RWPE2 (cell line): ENCODE data around the gene GRAMD1B.

Experiments
- ATAC-seq: fragments of 200-7000 bp; cut with Tn5 transposase; 3 replicates; pipeline ENCODE4 v1.9.1; 2021; ENCODE audit warnings: low read depth
- DNase-seq: peaks from one replicate; pipeline ENCODE4 v3.0.0-alpha.2; 2020; ENCODE audit warnings: low spot score
- H3K27ac ChIP-seq: fragments of 450-650 bp; 2 replicates; pipeline ENCODE4 v1.5.1; 2017; ENCODE audit warnings: mild to moderate bottlenecking; ENCODE audit not compliant: poor library complexity, severe bottlenecking
- H3K27me3 ChIP-seq: fragments of 250-450 bp; sonication (Bioruptor Pico); 2 replicates; pipeline ENCODE4 v1.5.1; 2021; ENCODE audit warnings: mild to moderate bottlenecking, moderate library complexity; ENCODE audit not compliant: insufficient read depth, poor library complexity, severe bottlenecking
- H3K36me3 ChIP-seq: fragments of 250-450 bp; sonication (Bioruptor Pico); 2 replicates; pipeline ENCODE4 v1.5.1; 2020; ENCODE audit warnings: low read depth, mild to moderate bottlenecking, moderate library complexity
- H3K4me1 ChIP-seq: fragments of 250-450 bp; sonication (Bioruptor Pico); 2 replicates; pipeline ENCODE4 v1.5.1; 2021; ENCODE audit warnings: mild to moderate bottlenecking, moderate library complexity; ENCODE audit not compliant: insufficient read depth, poor library complexity, severe bottlenecking
- H3K4me3 ChIP-seq: fragments of 250-450 bp; sonication (Bioruptor Pico); 2 replicates; pipeline ENCODE4 v1.5.1; 2021; ENCODE audit warnings: mild to moderate bottlenecking, moderate library complexity; ENCODE audit not compliant: severe bottlenecking
- H3K9me3 ChIP-seq: fragments of 250-450 bp; sonication (Bioruptor Pico); 2 replicates; pipeline ENCODE4 v1.5.1; 2021; ENCODE audit warnings: mild to moderate bottlenecking, moderate library complexity; ENCODE audit not compliant: severe bottlenecking
- TF ChIP-seq, protein P1 (sequence below): fragments of 450-650 bp; IDR thresholded peaks from one replicate; pipeline ENCODE4 v1.5.1; 2017; ENCODE audit warnings: mild to moderate bottlenecking, moderate library complexity; ENCODE audit not compliant: poor library complexity, severe bottlenecking

The GRAMD1B gene

DNA sequence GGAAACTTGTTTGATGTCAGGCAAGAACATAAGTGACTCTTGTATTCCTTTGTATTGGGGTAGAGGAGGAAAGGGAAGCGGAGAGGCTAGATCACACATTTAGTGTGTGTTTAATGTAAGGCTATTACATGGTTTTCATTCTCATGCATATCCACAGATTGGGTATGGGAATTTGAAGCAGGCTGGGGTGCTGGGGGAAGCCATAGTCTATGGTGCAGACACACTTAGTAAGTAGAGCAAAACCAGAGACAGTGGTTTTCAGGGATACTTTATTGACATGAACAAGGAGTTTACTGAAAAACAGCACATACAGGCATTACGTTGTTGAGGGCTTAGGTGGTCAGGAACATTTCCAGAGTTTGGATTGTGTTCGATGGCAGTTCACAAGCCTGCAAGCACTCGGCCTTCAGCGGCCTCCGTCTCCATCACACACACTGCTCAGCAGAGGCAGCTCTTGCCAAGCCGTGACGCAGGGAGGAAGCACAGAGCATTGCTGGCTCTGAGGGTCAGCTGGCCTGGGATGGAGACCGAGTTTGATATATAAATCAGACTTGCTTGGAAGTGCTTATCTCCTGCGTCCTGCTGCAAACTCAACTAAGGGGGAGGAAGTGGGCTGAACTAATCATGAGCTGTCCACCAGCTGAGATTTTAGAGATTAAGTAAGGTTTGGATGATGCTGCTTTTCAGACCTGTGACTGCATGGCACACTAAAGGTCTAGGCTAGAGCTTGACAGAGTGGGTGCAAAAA, 199.0 kb downstream of the GRAMD1B start:
- Histone ChIP-seq H3K4me1 (no peaks in the 10 kb centered on the region), H3K9me3 (no peaks in the 10 kb centered on the region), H3K27me3 (no peaks in the 10 kb centered on the region), H3K27ac (no peak overlapping the region), H3K4me3 (no peak overlapping the region), H3K36me3 (no peaks in the 10 kb centered on the region)
- ATAC-seq (no peak), DNase-seq (no peak)
- TF ChIP-seq, protein P1, sequence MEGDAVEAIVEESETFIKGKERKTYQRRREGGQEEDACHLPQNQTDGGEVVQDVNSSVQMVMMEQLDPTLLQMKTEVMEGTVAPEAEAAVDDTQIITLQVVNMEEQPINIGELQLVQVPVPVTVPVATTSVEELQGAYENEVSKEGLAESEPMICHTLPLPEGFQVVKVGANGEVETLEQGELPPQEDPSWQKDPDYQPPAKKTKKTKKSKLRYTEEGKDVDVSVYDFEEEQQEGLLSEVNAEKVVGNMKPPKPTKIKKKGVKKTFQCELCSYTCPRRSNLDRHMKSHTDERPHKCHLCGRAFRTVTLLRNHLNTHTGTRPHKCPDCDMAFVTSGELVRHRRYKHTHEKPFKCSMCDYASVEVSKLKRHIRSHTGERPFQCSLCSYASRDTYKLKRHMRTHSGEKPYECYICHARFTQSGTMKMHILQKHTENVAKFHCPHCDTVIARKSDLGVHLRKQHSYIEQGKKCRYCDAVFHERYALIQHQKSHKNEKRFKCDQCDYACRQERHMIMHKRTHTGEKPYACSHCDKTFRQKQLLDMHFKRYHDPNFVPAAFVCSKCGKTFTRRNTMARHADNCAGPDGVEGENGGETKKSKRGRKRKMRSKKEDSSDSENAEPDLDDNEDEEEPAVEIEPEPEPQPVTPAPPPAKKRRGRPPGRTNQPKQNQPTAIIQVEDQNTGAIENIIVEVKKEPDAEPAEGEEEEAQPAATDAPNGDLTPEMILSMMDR = no peak

DNA sequence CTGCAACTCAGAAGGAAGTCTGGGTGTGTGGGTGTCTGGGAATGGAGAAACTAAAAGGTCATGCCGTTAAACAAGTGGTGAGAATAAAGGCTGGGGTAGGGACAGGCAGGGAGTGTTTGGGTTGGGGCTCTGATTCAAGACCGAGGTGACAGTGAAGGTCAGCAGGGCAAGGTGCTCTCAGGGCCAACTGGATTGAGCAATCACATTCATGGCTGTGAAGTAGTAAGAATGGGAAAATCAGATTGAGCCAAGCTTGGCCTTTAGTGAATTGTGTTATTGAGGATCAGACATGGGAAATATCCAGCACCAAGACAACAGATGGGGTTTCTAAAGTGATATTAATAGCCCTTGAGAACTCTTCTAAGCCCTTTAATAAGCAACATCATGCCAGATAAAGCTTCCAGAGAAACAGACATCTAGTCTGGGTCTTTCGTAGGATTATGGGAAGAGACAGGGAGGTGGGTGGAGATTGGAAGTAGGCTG, 200.1 kb downstream of the GRAMD1B start:
- Histone ChIP-seq H3K27me3 (no peaks in the 10 kb centered on the region), H3K9me3 (no peaks in the 10 kb centered on the region), H3K4me1 (no peaks in the 10 kb centered on the region), H3K36me3 (no peaks in the 10 kb centered on the region), H3K27ac (no peak overlapping the region), H3K4me3 (no peak overlapping the region)
- DNase-seq = no peak
- TF ChIP-seq, protein P1 = no peak
- ATAC-seq = no peak

DNA sequence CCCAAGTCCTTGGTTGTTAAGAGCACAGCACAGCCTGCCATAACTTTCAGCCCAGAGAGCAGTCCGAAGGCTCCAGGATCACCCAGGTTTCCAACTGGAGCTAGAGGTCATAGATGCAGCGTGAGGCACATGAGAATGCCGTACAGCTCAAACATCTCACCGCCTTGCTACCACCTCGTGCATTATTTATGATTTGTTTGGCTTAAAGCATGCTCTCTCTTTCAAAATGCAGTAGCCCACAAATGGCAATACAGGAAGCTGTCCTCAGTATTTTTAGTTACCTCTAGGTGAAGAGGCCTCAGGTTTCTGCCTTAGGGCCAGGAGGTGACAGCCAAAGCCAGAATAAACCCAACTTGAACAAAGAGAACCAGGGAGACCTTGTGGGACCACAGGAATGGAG, 210.0 kb downstream of the GRAMD1B start:
- TF ChIP-seq, protein P1 = no peak
- Histone ChIP-seq H3K27ac (no peak overlapping the region), H3K27me3 (peaks cover 13% of the 10 kb centered on the region), H3K4me3 (no peak overlapping the region), H3K36me3 (no peaks in the 10 kb centered on the region), H3K9me3 (no peaks in the 10 kb centered on the region), H3K4me1 (no peaks in the 10 kb centered on the region)
- DNase-seq (no peak), ATAC-seq (no peak)

DNA sequence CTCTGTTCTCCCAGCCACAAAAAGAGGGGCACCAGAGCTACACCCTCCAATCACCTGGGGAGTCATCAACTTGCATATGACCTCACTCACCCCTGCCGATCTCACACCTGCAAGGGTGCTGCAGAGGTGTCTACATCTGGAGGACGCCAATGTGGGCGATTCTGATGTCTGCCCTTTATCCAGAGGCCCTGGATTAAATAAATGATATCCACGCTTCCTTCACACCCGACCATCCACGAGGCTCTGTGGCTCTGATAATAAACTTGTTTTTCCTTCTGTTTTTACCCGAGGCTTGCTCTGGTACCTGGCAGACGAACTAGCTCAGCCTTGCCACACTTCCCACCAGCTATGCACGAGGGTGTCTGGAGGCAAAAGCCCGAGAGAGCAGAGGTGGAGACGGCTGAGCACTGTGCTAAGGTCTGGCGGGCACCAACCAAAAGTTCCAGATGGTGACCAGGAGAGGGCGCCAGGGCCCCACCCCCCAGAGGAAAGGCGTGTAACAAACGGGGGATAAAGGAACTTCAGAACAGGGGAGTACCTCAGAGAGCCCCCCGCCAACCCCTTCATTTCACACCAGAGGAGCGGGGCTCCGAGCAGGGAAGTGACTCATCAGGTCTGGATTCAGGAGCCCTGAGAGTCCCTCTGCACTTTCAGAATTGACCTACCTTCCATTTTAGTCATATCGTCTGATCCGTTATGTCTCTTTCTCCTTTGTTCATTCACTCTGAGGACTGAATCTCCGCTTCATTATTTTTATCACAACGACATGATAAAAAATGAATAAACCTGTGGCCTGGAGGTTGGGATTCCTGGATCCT, 210.8 kb downstream of the GRAMD1B start:
- Histone ChIP-seq H3K4me3 (no peak overlapping the region), H3K4me1 (no peaks in the 10 kb centered on the region), H3K27me3 (peaks cover 11% of the 10 kb centered on the region), H3K36me3 (no peaks in the 10 kb centered on the region), H3K9me3 (no peaks in the 10 kb centered on the region), H3K27ac (no peak overlapping the region)
- TF ChIP-seq, protein P1 = peak; percentile 77
- ATAC-seq (peak; percentile 79), DNase-seq (no peak)
